Measurements from ENCODE around the gene S100PBP.

DNA sequence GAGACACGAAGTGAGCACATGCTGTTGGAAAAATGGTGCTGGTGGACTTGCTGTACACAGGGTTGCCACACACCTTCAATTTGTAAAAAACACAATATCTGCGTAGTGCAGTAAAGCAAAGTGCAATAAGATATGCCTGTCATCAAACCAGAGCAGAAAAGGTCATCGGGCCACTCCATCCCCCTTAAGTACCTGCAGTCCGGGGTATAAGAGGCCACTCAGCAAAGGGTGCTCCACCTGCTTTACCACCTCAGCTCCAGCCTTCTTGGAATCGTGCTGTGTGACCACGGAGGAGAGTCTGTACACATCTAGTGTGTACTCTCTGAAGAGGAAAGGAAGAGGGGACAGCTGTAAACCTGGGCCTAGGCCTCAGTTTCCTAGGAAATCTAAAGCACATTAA, 11.2 kb upstream of the S100PBP start:
- no peak for TF ChIP-seq CTCF (IDR thresholded peaks at IDR 0.05)
- no peak for TF ChIP-seq POLR2A (IDR thresholded peaks at IDR 0.05)

All from Peyer's patch (tissue), 4 donors.